IPS-NIHi7 (cell line): ENCODE results near the gene FKBP6.
"Not testable (repeated sequence)": the region's sequence is repeated elsewhere in the genome, so short reads cannot be mapped to it uniquely, and the experiment has no call there.

Source experiments
- DNase-seq: peaks from one replicate; pipeline ENCODE4 v3.0.0; 2012; ENCODE audit warnings: mixed read lengths; ENCODE audit errors: extremely low spot score

Gene FKBP6

DNA sequence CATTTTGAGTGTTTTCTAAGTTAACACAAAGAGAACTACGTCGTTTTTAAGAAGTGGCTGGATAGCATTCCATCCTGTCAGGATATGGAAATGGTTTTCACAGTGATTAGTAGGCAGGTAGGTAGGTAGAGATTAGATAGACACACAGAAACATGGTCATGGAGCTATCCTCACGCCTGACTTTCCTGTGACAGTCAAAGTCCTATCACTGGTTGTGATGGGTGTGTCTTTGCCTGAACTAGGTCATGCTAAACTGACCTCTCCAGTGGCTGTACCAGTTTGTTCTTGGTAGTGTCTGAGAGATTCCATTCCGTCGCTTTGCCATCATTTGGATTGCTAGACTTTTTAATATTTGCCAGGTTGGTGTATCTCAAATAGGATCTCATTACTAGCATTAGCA is 28.2 kb downstream of the FKBP6 start:
- no peak for DNase-seq

DNA sequence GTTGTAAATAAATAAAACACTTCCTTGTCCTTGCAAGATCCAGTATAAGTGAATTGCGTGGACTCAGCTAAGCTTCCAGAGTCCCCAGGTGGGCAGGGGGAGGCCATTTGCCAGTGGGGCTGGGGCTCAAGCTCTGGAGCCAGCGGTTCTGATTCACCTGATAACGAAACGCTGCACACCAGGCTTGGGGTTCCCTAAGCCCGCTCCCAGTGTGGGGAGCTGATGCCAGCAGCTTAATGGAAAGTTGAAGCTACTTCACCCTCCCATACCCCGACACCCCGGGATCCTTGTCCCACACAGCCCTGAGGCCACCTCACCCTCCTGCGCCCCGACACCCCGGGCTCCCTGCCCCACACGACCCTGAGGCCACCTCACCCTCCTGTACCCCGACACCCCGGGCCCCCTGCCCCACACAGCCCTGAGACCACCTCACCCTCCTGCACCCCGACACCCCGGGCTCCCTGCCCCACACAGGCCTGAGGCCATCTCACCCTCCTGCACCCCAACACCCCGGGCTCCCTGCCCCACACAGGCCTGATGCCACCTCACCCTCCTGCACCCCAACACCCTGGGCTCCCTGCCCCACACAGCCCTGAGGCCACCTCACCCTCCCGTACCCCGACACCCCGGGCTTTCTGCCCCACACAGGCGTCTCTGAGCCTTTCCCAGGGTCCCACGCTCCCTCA is 30.8 kb downstream of the FKBP6 start:
- DNase-seq, result no peak

DNA sequence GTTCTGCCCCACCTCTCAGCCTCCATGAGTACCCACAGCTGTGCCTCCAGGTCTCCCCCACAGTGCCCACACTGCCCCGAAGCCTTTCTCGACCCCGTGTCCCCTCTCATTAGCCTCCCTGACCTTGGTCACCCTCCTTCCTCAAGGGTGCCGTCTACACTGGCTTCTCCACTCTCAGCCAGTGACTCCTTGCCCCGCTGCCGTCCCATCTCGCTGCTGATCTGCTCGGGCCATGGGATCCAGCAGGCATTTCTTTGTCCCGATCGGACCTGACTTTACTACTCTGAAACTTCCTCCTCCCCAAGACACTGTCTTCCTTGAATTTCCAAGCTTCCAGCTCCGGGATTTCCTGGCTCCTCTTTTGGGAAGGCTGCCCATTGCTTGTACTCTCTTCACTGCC is 31.3 kb downstream of the FKBP6 start:
- no peak for DNase-seq

- DNase-seq, result no peak
Observed at GRCh38 chr7:73359746-73360375, 31.9 kb downstream of the FKBP6 start.

GRCh38 chr7:73360590-73360989 is 32.6 kb downstream of the FKBP6 start:
- DNase-seq, result not testable (repeated sequence)

- peak; percentile 7 for DNase-seq
Observed at GRCh38 chr7:73363225-73364005, 35.5 kb downstream of the FKBP6 start.

DNA sequence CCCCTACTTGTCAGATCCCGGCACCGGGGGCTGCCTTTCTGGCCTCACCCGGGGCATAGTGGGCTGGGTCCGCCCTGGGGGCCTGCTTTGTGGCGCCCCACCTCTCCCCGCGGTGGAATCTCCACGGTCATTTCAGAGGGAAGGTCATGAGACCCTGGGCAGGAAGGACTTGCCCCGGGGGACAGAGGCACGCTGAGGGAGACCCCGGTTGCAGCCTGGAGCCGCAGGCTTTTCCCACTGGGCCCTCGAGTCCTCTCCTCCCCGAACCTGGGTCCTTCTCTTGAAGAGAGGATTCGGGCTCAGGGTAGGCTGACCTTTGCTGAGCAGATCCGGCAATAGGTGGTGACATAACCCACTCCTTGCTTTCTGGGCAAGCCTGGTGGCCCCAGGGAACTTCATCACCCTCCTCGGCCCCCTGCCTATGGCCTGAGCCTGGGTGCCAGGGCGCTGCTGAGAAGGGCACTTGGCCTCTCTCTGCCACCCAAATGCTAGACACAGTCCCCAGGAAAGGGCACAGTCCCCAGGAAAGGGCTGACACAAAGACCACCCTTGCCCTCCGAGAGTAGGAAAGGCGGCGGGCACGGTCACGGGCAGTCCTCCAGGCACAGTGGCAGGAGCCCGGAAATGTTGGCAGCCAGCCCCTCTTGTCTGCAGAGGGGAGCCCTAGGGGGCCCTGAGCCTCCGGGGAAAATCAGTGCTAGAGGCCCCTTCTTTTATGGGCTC is 36.2 kb downstream of the FKBP6 start:
- peak; percentile 14 for DNase-seq

GRCh38 chr7:73366127-73366526 is 38.2 kb downstream of the FKBP6 start:
- peak; percentile 5 for DNase-seq

DNA sequence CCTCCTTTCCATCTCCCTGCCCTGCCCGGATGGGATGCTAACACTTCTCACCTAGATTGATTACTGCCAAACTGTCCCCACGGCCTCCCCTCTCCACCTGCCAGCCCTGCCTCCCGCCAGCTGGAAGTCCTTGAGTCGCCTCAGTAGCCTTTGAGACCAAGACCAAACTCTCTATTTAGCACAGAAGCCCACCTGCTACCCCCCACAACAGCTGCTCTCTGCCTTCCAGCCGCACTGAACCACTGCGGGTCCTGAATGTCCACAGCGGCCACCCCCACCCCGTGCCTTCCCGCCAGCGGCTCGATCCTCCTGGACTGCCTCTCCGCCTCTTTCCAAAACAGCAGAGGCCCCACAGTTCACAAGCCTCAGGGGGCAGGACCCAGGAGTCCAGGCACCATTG is 39.0 kb downstream of the FKBP6 start:
- no peak for DNase-seq

DNA sequence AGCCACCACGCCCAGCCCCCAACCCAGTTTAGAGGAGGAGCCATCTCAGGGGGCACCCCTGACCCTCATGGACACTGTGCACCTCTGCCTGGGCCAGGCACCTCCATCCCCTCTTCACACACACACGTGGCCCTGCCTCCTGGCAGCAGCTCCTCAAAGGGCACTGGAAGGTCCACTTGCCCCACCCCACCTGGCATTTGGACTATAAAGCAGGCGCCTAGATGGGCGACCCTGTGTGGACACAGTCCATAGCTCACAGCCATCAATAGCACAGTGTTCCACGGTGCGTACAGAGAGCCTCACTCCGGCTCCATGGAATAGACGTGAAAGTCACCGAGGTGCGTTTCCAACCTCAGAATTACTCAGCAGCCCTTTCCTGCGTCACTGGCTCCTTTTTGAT is 41.0 kb downstream of the FKBP6 start:
- DNase-seq, result peak; percentile 5

DNA sequence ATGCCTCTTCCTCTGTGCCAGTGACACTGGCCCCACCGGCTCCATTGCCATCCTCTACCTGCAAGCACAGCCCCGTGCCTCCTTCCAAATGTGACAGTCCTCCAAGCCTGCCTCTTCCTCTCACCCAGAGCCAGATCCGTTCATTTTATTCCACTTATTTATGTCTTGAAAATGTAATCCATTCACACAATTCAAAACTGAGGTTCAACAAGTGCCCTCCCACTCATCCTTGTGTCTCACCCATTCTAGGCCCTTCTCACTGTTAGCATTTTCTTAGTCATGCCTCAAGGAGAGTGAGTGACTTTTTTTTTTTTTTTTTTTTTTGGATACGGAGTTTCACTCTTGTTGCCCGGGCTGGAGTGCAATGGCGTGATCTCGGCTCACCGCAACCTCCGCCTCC is 41.7 kb downstream of the FKBP6 start:
- no peak for DNase-seq

- DNase-seq, result no peak
Observed at GRCh38 chr7:73373741-73374140, 45.8 kb downstream of the FKBP6 start.

GRCh38 chr7:73376262-73376661 is 48.3 kb downstream of the FKBP6 start:
- DNase-seq, result not testable (repeated sequence)

DNA sequence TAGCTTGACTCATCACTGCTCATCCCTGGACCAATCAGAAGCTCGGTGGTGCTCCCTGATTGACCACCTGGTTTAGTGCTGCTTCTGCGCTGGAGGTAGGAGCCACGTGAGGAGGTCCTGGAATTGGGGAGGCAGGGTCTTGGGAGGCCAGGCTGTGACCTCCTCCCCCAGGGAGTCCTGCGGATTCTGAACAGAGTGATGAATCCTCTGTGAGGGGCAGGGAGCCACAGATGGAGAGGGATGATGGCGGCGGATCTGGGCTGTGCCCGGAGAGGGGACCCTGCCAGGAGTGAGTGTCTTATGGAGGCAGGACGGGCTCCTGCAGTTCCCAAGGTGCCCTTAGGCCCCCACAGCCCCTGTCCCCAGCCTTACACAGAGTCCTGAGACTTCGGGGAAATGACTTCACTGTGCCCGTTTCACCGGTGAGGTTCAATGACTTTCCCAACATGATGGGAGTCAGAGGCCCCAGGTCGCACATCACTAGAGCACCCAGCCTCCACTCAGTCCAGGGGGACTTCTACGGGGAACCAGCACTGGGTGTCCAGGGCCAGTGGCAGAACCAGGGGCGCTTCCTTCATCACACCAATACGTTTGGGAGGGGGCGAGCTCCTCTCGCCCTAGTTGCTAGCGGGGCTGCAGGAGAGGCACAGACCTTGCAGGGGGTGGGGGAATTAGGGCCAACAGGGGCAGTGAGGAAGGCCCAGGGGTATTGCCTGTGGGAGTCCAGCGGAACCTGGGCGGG is 48.9 kb downstream of the FKBP6 start:
- no peak for DNase-seq

DNA sequence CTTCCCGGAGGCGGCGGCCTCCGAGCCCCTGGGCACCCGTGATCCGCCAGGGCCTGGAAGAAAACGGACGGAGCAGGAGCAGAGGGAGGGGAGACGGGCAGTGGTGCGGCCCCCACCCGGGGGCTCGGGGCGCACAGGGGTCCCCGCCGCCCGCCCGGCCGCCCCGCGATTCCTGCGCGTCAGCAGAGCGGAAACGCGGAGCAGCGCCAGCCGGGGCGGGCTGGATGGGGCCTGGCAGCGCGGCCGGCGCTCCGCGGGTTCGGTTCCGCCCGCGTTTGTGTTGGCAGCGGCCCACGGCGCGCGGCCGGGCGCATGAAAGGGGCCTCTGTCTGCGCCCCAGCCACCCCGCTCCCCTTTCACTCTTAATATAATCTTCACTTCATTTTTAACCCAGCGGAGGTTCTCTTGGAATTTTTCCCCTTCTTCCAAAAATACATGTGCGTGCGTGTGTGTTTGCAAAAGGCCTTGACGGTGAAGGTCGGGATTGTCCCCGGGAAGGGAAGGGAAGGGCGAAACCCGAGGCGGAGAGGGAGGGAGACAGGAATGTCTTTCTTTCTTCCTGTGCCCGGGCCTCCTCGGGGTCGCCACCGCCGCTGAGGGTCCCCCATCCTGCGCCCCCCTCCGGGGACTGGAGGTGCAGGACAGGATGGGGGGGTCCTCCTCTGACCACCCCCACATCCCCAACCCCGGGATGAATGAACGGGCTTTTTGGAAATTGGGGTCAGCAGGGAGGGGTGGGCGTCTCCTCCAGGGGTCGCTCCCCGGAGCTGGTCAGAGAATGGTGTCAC is 49.6 kb downstream of the FKBP6 start:
- not testable (repeated sequence) for DNase-seq

DNA sequence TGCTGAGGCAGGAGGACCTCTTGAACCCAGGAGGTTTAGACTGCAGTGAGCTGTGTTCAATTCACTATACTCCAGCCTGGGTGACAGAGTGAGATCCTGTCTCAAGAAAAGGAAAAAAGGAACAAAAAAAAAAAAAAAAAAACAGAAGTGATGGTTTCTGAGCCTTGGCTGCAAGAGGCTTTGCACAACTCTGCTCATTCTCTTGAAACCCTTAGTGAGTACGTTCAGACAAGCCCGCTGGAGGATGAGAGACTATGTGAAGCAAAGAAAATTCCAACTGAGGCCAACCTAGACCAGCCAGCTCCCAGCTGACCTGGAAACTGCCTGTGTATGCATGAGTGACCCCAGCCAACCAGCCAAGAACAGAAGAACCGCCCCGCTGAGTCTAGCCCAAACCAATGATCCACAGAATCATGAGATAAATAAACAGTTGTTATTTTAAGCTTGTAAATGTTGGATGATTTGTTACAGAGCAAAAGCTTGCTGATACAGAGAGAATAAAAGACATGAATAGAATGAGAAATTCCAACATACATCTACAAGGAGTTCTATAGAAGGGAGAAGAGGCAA is 55.1 kb downstream of the FKBP6 start:
- DNase-seq, result no peak

GRCh38 chr7:73387221-73387828 is 59.4 kb downstream of the FKBP6 start:
- no peak for DNase-seq

GRCh38 chr7:73387908-73388414 is 60.0 kb downstream of the FKBP6 start:
- no peak for DNase-seq

DNA sequence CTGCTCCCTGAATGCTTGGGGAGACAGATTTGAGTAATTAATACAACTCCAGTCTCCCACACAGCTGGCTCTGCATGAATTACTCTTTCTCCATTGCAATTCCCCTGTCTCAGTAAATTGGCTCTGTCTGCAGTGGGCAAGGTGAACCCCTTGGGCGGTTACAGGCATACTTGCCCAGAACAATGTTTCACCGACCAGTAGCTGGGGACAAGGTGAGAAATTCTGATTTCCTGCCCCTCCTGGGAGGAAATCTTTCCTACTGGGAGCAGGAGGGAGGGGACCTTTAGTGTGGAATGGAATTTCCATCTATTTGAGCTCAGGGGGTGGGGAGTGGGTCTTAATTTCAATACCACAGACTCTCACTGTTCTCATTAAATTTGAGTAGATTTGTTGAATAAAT is 63.4 kb downstream of the FKBP6 start:
- DNase-seq, result no peak

DNA sequence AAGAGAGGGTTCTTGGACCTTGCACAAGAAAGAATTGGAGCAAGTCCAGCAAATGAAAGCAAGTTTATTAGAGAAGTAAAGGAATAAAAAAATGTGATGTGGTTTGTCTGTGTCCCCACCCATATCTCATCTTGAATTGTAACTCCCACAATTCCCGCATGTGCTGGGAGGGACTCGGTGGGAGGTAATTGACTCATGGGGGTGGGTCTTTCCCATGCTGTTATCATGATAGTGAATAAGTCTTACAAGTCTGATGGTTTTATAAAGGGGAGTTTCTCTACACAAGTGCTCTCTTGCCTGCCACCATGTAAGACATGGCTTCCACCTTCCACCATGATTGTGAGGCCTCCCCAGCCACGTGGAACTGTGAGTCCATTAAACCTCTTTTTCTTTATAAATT is 66.5 kb downstream of the FKBP6 start:
- no peak for DNase-seq
